AML-193 (cell line): ENCODE results near the gene PGGHG.
A peak's percentile ranks its signal among the peaks of the same experiment; 100 is the strongest.

Experiments used
- DNase-seq, 2 experiments: peaks; one replicate each; lab custom pipeline; 2025; lab: John Stamatoyannopoulos, UW

The PGGHG gene

DNA sequence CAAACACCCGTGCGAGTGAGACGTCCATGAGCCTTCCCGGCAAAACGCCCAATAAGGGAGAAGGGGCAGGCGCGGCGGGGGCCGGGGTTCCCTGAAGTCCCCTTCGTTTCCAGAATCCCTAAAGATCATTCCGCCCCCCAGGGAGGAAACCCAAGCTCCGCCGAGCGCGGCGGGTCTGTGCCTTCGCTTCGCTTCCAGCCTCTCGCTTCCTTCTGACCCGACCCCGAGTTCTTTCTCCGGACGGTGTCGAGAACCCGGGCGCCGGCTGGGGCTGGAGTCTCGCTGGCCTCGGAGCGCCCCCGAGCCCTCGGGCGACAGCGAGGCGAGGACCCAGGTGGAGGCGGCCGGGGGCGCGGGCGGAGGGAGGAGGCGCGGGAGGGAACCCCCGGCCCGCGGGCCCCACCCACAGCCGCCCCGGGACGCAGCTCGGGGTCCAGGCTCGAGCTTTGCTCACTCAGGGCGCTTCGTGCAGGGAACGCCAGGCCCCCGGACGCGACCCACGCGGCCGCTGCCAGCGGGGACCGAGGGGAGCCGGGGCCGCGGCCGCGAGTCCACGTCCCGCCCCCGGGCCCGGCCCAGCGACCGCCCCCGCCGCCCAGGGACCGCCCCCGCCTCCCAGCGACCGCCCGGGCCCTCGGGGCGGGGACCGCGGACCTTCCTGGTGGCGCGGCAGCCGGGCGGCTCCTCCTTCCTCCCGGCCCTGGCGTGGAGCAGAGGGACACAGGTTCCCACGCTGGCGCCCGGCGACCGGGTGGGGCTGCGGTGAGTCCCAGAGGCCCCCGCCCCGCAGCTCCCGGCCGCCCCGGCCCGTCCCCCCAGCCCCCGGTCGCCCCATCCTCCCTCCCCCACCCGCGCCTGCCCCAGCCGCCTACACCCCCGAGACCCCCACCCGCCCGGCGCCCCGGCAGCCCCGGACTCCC is at the start of gene PGGHG:
TSS of gene PGGHG (plus strand) at position 649 of the 920 bp plus-strand sequence. CDS start 691 bp downstream, outside the sequence.
- peak; percentile 35 to 45 for DNase-seq

DNA sequence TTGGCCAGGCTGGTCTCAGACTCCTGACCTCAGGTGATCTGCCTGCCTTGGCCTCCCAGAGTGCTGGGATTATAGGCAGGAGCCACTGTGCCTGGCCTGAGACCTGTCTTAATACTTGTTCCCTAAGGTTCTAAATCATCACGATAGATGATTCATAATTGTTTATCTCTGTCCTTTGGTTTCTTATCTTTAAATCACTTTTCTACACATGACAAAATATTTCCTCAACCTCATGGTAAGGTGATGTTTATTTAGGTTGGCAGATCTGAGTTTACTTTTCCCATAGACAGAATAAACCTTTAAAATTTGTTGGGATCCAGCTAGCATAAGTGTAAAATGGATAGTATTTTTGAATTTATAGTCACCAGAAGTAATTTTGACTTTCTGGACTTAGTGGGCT is 48.6 kb upstream of the PGGHG start:
- no peak for DNase-seq

GRCh38 chr11:241634-242033 is 47.3 kb upstream of the PGGHG start:
- no peak for DNase-seq

DNA sequence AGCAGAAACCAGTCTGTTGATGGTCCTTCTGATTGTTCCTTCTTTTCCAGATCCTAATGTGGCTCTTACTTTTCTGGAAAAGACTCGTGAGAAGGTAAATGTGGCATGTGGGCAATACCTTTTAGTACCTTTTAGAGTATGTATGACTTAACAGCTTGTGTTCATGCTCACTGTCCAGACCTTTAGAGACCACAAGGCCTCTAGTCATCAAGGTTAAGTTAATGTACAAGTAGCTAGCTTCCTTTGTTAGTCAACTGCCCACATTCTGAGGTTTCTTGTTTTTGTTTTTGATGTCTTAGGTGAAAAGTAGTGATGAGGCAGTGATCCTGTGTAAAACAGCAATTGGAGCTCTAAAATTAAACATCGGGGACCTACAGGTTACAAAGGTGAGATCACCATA is 44.5 kb upstream of the PGGHG start:
- DNase-seq = no peak

DNA sequence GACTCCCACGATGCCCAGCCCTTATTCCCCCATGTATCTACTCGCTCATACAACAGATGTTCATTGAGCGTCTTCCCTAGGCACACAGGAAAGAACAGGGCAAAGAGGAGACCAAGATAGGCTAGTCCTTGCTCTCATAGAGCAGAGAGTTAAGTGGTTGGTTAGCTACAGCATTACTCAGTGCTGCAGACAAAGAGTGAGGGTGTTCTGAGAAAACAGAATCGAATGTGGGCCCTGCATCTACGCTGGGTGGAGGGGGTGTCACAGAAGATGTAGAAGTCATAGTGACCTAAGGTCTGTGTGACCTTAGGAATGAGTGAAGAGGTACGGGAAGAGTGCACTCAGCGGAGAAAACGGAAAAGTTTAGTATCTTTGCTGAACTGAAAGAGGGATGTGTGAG is 39.9 kb upstream of the PGGHG start:
- no peak for DNase-seq

DNA sequence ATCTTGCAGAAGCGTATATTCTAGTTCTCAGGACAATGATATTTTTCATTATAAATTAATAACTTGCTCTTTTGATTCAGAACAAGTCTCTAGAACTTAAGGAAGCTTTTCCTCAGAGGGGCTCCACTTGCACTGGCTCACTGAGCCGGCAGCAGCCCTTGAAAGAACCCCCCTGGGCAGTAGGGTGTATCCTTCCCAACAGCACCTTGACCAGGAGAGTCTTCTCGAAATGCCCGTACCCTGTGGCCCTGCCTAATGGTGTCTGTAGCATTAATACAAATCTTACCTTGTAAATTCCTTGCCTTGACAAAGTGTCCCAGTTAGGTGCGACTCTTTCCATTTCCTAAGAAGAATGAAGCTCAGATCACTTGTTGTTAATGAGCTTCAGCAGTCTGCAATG is 38.7 kb upstream of the PGGHG start:
- DNase-seq = no peak

DNA sequence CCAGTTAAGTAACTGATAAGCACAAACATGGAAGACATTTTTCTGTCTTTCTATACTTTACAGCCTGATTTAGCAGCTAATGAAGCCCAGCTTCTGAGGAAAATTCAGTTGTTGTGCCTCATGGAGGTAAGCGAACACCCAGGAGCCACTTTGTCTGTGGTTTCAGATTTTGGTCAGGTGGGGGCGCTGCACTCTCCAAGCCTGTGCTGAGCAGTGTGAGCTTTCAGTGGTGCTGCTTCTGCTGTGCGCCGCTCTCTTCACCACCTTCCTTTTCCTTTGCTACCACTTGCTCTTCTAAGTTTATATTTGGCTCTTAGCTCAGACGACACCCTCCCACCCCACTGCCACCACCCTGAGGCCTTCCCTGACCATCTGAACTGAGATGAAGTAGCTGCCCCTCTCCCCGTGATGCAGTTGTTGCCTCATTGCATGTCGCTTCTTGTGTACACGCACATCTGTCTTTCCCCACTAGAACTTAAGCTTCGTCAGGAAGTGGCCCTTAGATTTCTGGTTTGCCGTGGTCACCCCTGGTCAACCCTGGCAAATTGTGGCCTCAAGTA is 38.1 kb upstream of the PGGHG start:
- DNase-seq = peak; percentile 40 to 57

GRCh38 chr11:251550-251949 is 37.4 kb upstream of the PGGHG start:
- no peak for DNase-seq

GRCh38 chr11:252666-253065 is 36.3 kb upstream of the PGGHG start:
- DNase-seq = no peak

DNA sequence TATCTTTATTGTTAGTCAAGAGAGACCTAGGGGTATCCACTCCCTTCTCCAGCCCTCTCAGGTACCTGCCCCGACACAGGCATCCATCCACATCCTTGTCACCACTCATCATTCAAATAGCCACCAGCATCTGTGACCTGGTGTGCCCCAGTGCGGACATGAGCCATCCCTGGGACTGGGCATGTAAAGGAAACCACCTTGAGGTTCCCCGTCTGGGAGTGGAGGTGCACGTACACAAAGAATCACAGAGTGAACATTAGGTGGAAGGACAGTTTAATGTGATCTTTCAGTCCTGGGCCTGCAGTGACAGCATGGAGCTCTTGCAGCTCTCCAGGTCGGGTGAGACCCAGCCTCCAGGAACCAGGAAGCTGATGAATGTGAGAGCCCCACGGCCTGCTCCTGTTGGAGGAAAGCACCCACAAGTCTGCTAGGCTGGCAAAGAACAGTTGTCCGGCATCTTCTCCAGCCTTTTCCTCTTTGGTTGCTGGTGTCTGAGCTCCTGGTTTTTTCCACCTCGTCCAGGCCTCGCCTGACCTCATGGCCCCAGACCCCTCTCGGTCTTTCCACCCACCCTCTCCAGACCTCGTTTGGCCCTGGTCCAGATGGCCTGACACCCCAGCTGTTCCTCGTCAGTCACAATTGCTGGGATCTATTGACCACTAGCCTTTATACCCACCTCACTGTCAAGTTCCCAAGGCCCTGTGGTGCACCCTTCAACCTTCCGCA is 35.6 kb upstream of the PGGHG start:
- DNase-seq = no peak

- no peak for DNase-seq
Measured at GRCh38 chr11:253886-254270, 35.0 kb upstream of the PGGHG start.

- DNase-seq = no peak
Measured at GRCh38 chr11:255176-255575, 33.8 kb upstream of the PGGHG start.

- no peak for DNase-seq
Measured at GRCh38 chr11:255816-256215, 33.1 kb upstream of the PGGHG start.

DNA sequence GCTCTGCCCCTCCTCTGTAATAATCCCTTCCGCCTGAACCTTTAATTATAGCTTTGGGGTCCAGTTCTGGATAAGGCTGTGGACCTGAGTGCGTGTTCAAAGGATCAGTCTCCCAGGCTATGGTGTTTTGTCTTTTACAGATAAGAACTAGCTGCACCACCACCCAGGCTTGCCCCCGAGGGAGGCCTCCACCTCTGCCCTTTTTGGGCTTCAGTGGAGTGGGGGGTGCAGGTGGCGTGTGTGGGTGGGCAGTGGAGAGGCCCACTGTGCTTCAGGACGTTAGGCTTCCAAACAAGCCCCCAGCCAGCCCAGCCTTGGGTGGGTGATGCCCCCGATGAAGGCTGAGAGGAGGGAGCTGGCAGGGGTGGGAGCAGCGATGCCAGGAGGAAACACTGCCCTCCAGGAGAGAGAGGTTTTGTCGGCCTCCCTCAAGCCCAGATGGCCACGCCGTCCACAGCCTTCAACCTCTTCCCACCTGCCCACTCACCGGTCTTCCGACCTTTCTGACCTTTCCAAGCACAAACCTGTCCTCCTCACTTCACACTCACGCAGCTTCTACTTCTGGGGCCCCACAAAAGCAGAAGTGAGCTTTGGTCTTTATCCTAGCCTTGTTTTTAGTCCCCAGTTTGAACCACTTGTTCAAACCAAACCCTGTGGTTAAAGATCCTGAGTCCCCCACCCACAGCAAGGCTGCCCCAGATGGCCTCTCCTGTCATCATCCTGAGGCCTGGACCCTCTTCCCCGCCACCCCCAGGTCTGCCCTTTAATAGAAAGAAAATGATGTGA is 31.8 kb upstream of the PGGHG start:
- DNase-seq = no peak

DNA sequence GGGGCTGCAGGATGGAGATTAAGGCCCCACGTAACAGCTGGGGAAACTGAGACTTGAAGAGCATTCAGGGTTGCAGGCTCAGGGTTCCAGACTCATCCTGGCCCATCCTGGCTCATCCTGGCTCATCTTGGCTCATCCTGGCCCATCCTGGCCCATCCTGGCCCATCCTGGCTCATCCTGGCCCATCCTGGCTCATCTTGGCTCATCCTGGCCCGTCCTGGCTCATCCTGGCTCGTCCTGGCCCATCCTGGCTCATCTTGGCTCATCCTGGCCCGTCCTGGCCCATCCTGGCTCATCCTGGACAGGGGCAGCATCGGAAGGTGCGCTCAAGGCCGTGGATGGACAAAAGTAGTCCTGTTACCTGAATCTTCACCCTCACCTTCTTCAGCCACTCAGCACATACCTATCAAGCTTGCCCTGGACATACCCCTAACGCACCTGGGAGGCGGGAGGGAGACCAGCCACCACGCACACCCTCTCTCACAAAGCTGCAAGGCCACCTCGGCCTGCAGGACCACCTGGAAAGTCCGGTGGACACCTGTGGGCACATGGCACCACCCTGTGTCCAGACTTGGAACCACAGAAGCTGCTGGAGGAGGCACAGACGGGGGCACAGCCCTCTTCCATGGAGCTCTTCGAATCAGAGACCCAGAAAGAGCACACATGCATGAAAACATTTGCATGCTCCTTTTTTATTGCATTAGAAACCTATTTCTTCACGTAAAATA is 31.0 kb upstream of the PGGHG start:
- no peak for DNase-seq

DNA sequence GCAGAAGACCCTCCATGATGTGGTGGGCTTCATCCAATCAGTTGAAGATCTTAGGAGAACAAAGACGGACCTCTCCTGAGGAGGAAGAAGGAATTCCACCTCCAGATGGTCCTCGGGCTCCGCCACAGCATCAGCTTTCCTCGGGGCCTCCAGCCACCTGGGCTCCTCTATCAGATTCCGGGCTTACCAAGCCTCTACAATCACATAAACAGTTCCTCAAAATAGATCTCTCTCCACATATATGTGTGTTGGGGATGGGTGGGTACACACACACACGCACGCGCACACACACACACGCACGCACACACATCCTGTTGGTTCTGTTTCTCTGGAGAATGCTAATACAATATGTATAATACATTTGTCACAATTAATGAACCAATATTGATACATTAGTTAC is 29.5 kb upstream of the PGGHG start:
- no peak for DNase-seq

- DNase-seq = no peak
Measured at GRCh38 chr11:261624-262023, 27.3 kb upstream of the PGGHG start.

DNA sequence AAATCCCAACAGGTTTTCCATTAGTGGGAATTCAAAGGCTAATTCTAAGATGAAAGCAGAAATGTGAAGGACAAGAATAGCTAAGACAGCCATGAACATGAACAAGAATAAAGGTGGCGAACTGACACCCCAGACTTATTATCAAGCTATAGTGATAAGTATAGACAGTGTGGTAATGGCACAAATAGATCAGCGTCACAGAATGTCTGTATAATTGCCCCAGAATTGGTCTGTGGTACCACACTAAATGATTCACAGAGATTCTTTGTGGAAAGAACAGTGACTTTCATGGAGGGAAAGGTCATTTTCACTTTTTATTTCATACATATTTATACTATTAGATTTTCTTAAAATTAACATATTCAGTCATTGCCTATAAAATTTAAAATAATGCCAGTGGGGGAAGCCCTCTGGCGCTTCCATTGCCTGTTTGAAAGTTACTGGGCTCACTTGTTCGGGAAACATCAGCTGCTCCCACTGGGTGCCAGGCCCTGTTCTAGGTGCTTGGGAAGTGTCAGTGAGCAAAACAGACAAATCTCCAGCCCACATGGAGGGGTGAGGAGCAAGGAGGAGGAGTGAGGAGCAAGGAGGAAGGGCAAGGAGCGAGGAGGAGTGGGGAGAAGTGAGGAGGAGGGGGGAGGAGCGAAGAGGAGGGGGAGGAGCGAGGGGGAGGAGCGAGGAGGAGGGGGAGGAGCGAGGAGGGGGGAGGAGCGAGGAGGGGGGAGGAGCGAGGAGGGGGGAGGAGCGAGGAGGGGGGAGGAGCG is 22.1 kb upstream of the PGGHG start:
- peak; percentile 13 to 23 for DNase-seq

- DNase-seq = peak; percentile 50 to 53
Measured at GRCh38 chr11:267491-267994, 21.4 kb upstream of the PGGHG start.

DNA sequence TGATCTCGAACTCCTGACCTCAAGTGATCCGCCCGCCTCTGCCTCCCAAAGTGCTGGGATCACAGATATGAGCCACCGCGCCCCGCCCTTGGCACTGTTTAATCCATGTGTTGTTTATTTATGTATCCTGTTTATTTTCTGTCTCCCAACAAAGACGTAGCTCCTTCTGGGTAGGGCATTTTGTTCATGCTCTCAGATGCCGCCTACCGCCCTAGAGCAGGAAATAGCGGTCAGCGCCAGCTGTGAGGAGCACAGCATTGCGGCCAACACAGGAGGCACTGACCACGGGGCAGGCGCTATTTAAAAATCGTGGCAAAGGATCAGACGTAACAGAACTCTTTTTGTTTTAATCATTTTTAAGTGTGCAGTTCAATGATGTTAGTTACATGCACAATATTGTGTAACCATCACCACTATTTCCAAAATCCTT is 20.2 kb upstream of the PGGHG start:
- DNase-seq = peak; percentile 72 to 74
